ENCODE measurements around the gene OR51T1. TPM values are rescaled to one million over a fixed set of nuclear protein-coding genes. Genes with fewer than 3 reads are reported as not detected.

Gene OR51T1
- total RNA-seq, 1 experiment from 2014 or later: not detected

GRCh38 chr11:4882543-4882942 lies 843 bp downstream of the OR51T1 start:
- POLR2A ChIA-PET (ENCODE audit: low non-redundant PET): interaction anchor here (0.6 kb wide), 1 partner anchor 1508 kb away, joined by 3 read pairs; no protein-coding TSS in a partner anchor
- no TSS peak for BruUV-seq (replicated peaks)
- Histone ChIP-seq H3K36me3 (ENCODE audit: insufficient read depth, low read length, poor library complexity, severe bottlenecking) (no peaks in the 10 kb centered on the region), H3K27ac (ENCODE audit: low read depth, low read length, poor library complexity, severe bottlenecking) (no peak overlapping the region), H3K4me1 (ENCODE audit: insufficient read depth, low read length, poor library complexity, severe bottlenecking) (no peaks in the 10 kb centered on the region), H3K4me3 (ENCODE audit: low read depth, low read length, poor library complexity, severe bottlenecking) (no peak overlapping the region), H3K9me3 (ENCODE audit: low read depth, low read length, poor library complexity, severe bottlenecking) (no peaks in the 10 kb centered on the region), H3K27me3 (replicated peaks; ENCODE audit: insufficient read depth, low read depth, low read length, poor library complexity) (no peaks in the 10 kb centered on the region)
- intact Hi-C loops (cut with micrococcal nuclease; ENCODE audit: unreplicated experiment): no loop called here
- no peak for DNase-seq (ENCODE audit: low spot score)
- TF ChIP-seq EZH2 (IDR thresholded peaks at IDR 0.05; ENCODE audit: borderline replicate concordance, low read depth, low read length, poor library complexity, severe bottlenecking): no peak
- no peak for TF ChIP-seq CTCF (conservative IDR thresholded peaks at IDR 0.05; ENCODE audit: low read depth, low read length)
- CTCF ChIA-PET: no interaction called here

GRCh38 chr11:4884361-4884760 lies 2.7 kb downstream of the OR51T1 start:
- Histone ChIP-seq H3K27me3 (replicated peaks; ENCODE audit: insufficient read depth, low read depth, low read length, poor library complexity) (no peaks in the 10 kb centered on the region), H3K9me3 (ENCODE audit: low read depth, low read length, poor library complexity, severe bottlenecking) (no peaks in the 10 kb centered on the region), H3K36me3 (ENCODE audit: insufficient read depth, low read length, poor library complexity, severe bottlenecking) (no peaks in the 10 kb centered on the region), H3K27ac (ENCODE audit: low read depth, low read length, poor library complexity, severe bottlenecking) (no peak overlapping the region), H3K4me3 (ENCODE audit: low read depth, low read length, poor library complexity, severe bottlenecking) (no peak overlapping the region), H3K4me1 (ENCODE audit: insufficient read depth, low read length, poor library complexity, severe bottlenecking) (no peaks in the 10 kb centered on the region)
- intact Hi-C loops (cut with micrococcal nuclease; ENCODE audit: unreplicated experiment): no loop called here
- TF ChIP-seq CTCF (conservative IDR thresholded peaks at IDR 0.05; ENCODE audit: low read depth, low read length) (no peak), EZH2 (IDR thresholded peaks at IDR 0.05; ENCODE audit: borderline replicate concordance, low read depth, low read length, poor library complexity, severe bottlenecking) (no peak)
- ChIA-PET POLR2A (ENCODE audit: low non-redundant PET) (no interaction called here), CTCF (no interaction called here)
- no TSS peak for BruUV-seq (replicated peaks)
- no peak for DNase-seq (ENCODE audit: low spot score)

- Histone ChIP-seq H3K27ac (ENCODE audit: low read depth, low read length, poor library complexity, severe bottlenecking) (no peak overlapping the region), H3K4me1 (ENCODE audit: insufficient read depth, low read length, poor library complexity, severe bottlenecking) (no peaks in the 10 kb centered on the region), H3K9me3 (ENCODE audit: low read depth, low read length, poor library complexity, severe bottlenecking) (no peaks in the 10 kb centered on the region), H3K27me3 (replicated peaks; ENCODE audit: insufficient read depth, low read depth, low read length, poor library complexity) (no peaks in the 10 kb centered on the region), H3K36me3 (ENCODE audit: insufficient read depth, low read length, poor library complexity, severe bottlenecking) (no peaks in the 10 kb centered on the region), H3K4me3 (ENCODE audit: low read depth, low read length, poor library complexity, severe bottlenecking) (no peak overlapping the region)
- intact Hi-C loops (cut with micrococcal nuclease; ENCODE audit: unreplicated experiment): no loop called here
- no peak for DNase-seq (ENCODE audit: low spot score)
- no peak for TF ChIP-seq EZH2 (IDR thresholded peaks at IDR 0.05; ENCODE audit: borderline replicate concordance, low read depth, low read length, poor library complexity, severe bottlenecking)
- TF ChIP-seq CTCF (conservative IDR thresholded peaks at IDR 0.05; ENCODE audit: low read depth, low read length): no peak
- CTCF ChIA-PET: no interaction called here
- no TSS peak for BruUV-seq (replicated peaks)
- POLR2A ChIA-PET (ENCODE audit: low non-redundant PET): no interaction called here
These were observed 4.5 kb downstream of the OR51T1 start for GRCh38 chr11:4886186-4886585.

All from A673 (cell line).